ENCODE results near the gene RPS15. TPM values are rescaled to one million over a fixed set of nuclear protein-coding genes. Genes with fewer than 3 reads are reported as not detected.
A peak's percentile ranks its signal among the peaks of the same experiment; 100 is the strongest.

Gene RPS15
- polyA plus RNA-seq, 1 of the 3 experiments (the other 2 are of a cell fraction) = 3,749 TPM

DNA sequence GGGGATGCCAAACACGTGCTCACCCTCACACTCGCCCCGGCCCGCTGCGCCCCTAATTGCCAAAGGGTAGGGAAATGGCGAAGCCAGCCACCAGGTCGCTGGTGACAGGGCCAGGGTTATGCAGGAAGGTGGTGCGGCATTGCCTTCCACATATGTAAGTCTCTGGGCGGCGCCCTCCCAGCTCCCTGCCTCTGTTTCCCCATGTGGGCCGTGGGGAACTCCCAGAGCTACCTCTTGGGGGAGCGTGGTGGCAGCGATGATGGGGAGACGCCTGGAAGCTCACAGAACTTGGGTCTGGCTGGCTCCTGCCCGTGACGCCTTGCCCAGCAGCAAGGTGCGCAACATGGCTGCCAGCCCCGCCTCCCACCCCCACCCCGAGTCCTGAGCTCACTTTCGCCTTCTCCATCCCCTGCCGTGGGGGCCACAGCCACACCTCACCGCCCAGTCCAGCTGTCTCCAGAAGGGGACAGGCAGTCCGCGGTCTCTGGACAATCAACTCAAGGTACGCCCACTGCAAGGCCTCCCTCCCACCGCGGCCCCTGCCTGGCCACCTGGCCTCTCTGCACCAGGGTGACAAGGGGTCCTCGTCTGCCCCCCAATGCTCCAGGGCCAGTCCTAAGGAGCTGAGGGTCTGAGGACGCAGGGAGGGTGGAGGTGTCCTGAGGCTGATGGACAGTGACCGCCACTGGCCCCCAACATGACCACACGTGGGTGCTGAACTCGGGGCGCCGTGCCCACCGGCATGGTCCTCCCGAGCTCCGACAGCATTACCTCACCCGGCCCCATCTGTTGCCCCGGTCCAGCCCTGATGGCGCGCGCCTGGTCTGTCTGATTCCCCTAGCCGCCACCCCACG lies 34.3 kb downstream of the RPS15 start:
- no peak overlapping the region for H3K4me2 ChIP-seq
- peaks cover 36% of the 10 kb centered on the region for H3K79me2 ChIP-seq (ENCODE audit: insufficient read depth)
- H3K27me3 ChIP-seq (ENCODE audit: insufficient read depth) = no peaks in the 10 kb centered on the region
- no peak for TF ChIP-seq FOSL2 (IDR thresholded peaks at IDR 0.05; ENCODE audit: borderline replicate concordance, low read depth)
- no peak for TF ChIP-seq FOXM1 (IDR thresholded peaks at IDR 0.05; ENCODE audit: low read depth)
- peak; percentile 21; the same call in 1 of the 2 replicates for TF ChIP-seq POLR2AphosphoS5 (IDR thresholded peaks at IDR 0.05; ENCODE audit: low read depth, low read length)
- TF ChIP-seq NRF1 (IDR thresholded peaks at IDR 0.05; ENCODE audit: low read depth, low read length) = no peak
- WGBS (ENCODE audit: low lambda C conversion rate) = 83% methylated on average over 38 of the region's 44 CpGs
- H3K9ac ChIP-seq = no peak overlapping the region
- ChIA-PET CTCF (interaction anchor here (1.0 to 3.5 kb wide), 6 partner anchors 10 to 32 kb away, joined by 3 to 21 read pairs (median 4); no protein-coding TSS in a partner anchor), POLR2A (interaction anchor here (0.7 to 2.0 kb wide), 5 partner anchors 11 to 23 kb away, joined by 3 to 10 read pairs (median 5); partner anchors contain the start of gene REEP6)
- H3K36me3 ChIP-seq (replicated peaks in 1 of 2; ENCODE audit: control insufficient read depth in 1 of 2, insufficient read depth in 2 of 2, low read length in 1 of 2) = peaks cover 6 to 22% of the 10 kb centered on the region in 2 experiments
- H3F3A ChIP-seq (replicated peaks; ENCODE audit: insufficient read depth) = no peaks in the 10 kb centered on the region
- peaks cover 0 to 16% of the 10 kb centered on the region in 2 experiments; a peak in 1 of 4 replicates for H3K4me1 ChIP-seq (ENCODE audit: control insufficient read depth in 1 of 2, insufficient read depth in 2 of 2, low read depth in 1 of 2, low read length in 1 of 2)
- DNase-seq = peak; percentile 69
- no peak overlapping the region; a peak in 1 of 4 replicates for H3K4me3 ChIP-seq (ENCODE audit: low read depth in 2 of 2, low read length in 1 of 2)
- H3K9me2 ChIP-seq = no peaks in the 10 kb centered on the region
- peaks cover 36% of the 10 kb centered on the region for H4K20me1 ChIP-seq (ENCODE audit: insufficient read depth)
- no peak overlapping the region for H2AFZ ChIP-seq (ENCODE audit: low read depth)
- peak overlapping the region in 1 of 2 experiments; percentile 47; a peak in 1 of 4 replicates for H3K27ac ChIP-seq (ENCODE audit: low read depth in 2 of 2, low read length in 1 of 2)
- no peaks in the 10 kb centered on the region for H3K9me3 ChIP-seq

DNA sequence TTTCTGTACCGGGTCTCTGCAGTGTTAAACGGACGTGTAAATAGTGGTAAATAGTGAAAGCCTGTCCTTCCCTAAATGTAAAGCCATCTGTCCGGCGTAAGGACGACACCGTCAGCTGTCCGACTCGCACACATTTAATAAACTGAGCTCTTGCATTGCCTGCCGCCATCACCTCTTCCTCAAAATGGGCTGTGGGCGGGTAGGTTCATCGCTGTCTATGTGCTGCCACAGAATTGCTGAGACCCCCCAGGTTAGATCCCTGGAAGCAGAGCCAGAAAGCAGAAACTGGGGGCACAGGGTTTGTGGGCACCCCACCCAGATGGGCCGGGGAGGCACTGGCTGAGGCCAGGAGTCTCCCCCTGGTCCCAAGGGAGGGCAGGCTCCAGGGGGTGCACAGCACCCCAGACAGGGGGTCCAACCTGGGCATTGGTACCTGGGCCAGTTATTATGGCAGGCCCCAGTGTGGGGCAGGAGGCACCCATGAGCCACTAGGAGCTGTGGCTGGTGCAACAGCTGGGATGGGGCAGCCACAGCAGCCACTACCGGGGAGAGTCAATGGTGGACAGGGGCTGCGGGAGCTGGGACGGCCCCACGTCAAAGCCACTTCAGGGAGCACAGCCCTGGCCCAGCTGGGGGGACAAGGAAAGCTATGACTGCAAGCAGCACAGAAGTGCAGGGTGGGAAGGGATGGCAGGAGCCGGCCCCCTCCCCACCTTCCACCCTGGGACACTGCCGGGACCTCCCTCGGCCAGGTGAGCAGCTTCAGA lies 35.1 kb downstream of the RPS15 start:
- Histone ChIP-seq H3K79me2 (ENCODE audit: insufficient read depth) (peaks cover 44% of the 10 kb centered on the region), H3K4me2 (no peak overlapping the region), H3K4me1 (ENCODE audit: control insufficient read depth in 1 of 2, insufficient read depth in 2 of 2, low read depth in 1 of 2, low read length in 1 of 2) (peaks cover 3 to 16% of the 10 kb centered on the region in 2 experiments; a peak in 1 of 4 replicates), H3K4me3 (ENCODE audit: low read depth in 2 of 2, low read length in 1 of 2) (no peak overlapping the region; a peak in 1 of 4 replicates), H3K9me2 (no peaks in the 10 kb centered on the region), H3K36me3 (replicated peaks in 1 of 2; ENCODE audit: control insufficient read depth in 1 of 2, insufficient read depth in 2 of 2, low read length in 1 of 2) (peaks cover 7 to 17% of the 10 kb centered on the region in 2 experiments), H2AFZ (ENCODE audit: low read depth) (no peak overlapping the region), H3K27ac (ENCODE audit: low read depth in 2 of 2, low read length in 1 of 2) (peak overlapping the region in 1 of 2 experiments; percentile 47; a peak in 1 of 4 replicates), H3K9me3 (no peaks in the 10 kb centered on the region), H3K27me3 (ENCODE audit: insufficient read depth) (no peaks in the 10 kb centered on the region), H4K20me1 (ENCODE audit: insufficient read depth) (peaks cover 36% of the 10 kb centered on the region), H3K9ac (no peak overlapping the region), H3F3A (replicated peaks; ENCODE audit: insufficient read depth) (no peaks in the 10 kb centered on the region)
- WGBS (ENCODE audit: low lambda C conversion rate) = 85% methylated on average over 14 of the region's 20 CpGs
- peak; percentile 58 for DNase-seq
- CTCF ChIA-PET = interaction anchor here (0.7 to 3.5 kb wide), 4 partner anchors 21 to 73 kb away, joined by 3 to 21 read pairs (median 4); no protein-coding TSS in a partner anchor
- TF ChIP-seq FOXM1 (IDR thresholded peaks at IDR 0.05; ENCODE audit: low read depth) (no peak), RCOR1 (IDR thresholded peaks at IDR 0.05; ENCODE audit: low read length) (no peak), SMC3 (IDR thresholded peaks at IDR 0.05; ENCODE audit: low read depth, low read length) (no peak), RXRA (IDR thresholded peaks at IDR 0.05; ENCODE audit: borderline replicate concordance, low read depth) (no peak), GABPA (IDR thresholded peaks at IDR 0.05; ENCODE audit: low read depth) (no peak), NFIC (IDR thresholded peaks at IDR 0.05; ENCODE audit: borderline replicate concordance) (no peak), MXI1 (IDR thresholded peaks at IDR 0.05; ENCODE audit: low read depth, low read length) (no peak), MEF2A (IDR thresholded peaks at IDR 0.05; ENCODE audit: borderline replicate concordance, low read depth) (no peak), RFX5 (IDR thresholded peaks at IDR 0.05; ENCODE audit: low read length) (no peak), POLR2AphosphoS5 (IDR thresholded peaks at IDR 0.05; ENCODE audit: low read depth, low read length) (no peak; the same call in 1 of the 2 replicates), EP300 (IDR thresholded peaks at IDR 0.05; ENCODE audit: borderline replicate concordance in 1 of 2, low read depth in 1 of 2, low read length in 1 of 2) (no peak), SIN3A (IDR thresholded peaks at IDR 0.05; ENCODE audit: borderline replicate concordance, low read depth, low read length) (no peak)
- TF ChIP-seq, protein P1, sequence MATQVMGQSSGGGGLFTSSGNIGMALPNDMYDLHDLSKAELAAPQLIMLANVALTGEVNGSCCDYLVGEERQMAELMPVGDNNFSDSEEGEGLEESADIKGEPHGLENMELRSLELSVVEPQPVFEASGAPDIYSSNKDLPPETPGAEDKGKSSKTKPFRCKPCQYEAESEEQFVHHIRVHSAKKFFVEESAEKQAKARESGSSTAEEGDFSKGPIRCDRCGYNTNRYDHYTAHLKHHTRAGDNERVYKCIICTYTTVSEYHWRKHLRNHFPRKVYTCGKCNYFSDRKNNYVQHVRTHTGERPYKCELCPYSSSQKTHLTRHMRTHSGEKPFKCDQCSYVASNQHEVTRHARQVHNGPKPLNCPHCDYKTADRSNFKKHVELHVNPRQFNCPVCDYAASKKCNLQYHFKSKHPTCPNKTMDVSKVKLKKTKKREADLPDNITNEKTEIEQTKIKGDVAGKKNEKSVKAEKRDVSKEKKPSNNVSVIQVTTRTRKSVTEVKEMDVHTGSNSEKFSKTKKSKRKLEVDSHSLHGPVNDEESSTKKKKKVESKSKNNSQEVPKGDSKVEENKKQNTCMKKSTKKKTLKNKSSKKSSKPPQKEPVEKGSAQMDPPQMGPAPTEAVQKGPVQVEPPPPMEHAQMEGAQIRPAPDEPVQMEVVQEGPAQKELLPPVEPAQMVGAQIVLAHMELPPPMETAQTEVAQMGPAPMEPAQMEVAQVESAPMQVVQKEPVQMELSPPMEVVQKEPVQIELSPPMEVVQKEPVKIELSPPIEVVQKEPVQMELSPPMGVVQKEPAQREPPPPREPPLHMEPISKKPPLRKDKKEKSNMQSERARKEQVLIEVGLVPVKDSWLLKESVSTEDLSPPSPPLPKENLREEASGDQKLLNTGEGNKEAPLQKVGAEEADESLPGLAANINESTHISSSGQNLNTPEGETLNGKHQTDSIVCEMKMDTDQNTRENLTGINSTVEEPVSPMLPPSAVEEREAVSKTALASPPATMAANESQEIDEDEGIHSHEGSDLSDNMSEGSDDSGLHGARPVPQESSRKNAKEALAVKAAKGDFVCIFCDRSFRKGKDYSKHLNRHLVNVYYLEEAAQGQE (IDR thresholded peaks at IDR 0.05; ENCODE audit: low read depth, low read length) = no peak
- TF ChIP-seq, protein P2, sequence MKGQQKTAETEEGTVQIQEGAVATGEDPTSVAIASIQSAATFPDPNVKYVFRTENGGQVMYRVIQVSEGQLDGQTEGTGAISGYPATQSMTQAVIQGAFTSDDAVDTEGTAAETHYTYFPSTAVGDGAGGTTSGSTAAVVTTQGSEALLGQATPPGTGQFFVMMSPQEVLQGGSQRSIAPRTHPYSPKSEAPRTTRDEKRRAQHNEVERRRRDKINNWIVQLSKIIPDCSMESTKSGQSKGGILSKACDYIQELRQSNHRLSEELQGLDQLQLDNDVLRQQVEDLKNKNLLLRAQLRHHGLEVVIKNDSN (IDR thresholded peaks at IDR 0.05; ENCODE audit: borderline replicate concordance, low read depth) = no peak
- TF ChIP-seq, protein P3, sequence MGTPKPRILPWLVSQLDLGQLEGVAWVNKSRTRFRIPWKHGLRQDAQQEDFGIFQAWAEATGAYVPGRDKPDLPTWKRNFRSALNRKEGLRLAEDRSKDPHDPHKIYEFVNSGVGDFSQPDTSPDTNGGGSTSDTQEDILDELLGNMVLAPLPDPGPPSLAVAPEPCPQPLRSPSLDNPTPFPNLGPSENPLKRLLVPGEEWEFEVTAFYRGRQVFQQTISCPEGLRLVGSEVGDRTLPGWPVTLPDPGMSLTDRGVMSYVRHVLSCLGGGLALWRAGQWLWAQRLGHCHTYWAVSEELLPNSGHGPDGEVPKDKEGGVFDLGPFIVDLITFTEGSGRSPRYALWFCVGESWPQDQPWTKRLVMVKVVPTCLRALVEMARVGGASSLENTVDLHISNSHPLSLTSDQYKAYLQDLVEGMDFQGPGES (IDR thresholded peaks at IDR 0.05; ENCODE audit: low read depth, low read length) = no peak
- POLR2A ChIA-PET = interaction anchor here (2.0 kb wide), 1 partner anchor 18 kb away, joined by 10 read pairs; no protein-coding TSS in a partner anchor

Measured in SK-N-SH (cell line).